SK-N-SH (cell line): ENCODE results near the gene ZNF358. TPM values are rescaled to one million over a fixed set of nuclear protein-coding genes. Genes with fewer than 3 reads are reported as not detected.

Experiments used
- CTCF ChIA-PET: fragments of 300-600, 350-600 bp; formaldehyde crosslinking; extraction: SDS; loops from one replicate; lab custom pipeline; 2021; lab: Yijun Ruan, JAX
- POLR2A ChIA-PET: fragments of 350-600 bp; sonication (Branson Sonifier 250); formaldehyde crosslinking; extraction: SDS; loops from one replicate; lab custom pipeline; 2020; ENCODE audit warnings: antibody characterized with exemption, inconsistent platforms; lab: Yijun Ruan, JAX
- DNase-seq: peaks from one replicate; pipeline ENCODE4 v3.0.0; 2012
- H2AFZ ChIP-seq: fragments of 200-600 bp; sonication (generic); 2 replicates; pipeline ENCODE4 v1.8.1; 2016; ENCODE audit warnings: antibody characterized with exemption, mild to moderate bottlenecking, low read depth
- H3F3A ChIP-seq: fragments of 200-600 bp; sonication (generic); replicated peaks from 2 replicates; pipeline ENCODE3; 2016; ENCODE audit warnings: antibody characterized with exemption, mild to moderate bottlenecking; ENCODE audit not compliant: insufficient read depth
- H3K27ac ChIP-seq, 2 experiments: fragments of 200-500 bp in 1 of 2; fragments of 200-600 bp in 1 of 2; sonication (Bioruptor generic) in 1 of 2; sonication (generic), shearing (Covaris generic) in 1 of 2; 2 replicates each; pipeline versions ENCODE4 v1.5.1 to v1.6.1; 2014 to 2016; ENCODE audit warnings: low read depth in 2 of 2, inconsistent platforms in 1 of 2, low read length in 1 of 2, mild to moderate bottlenecking in 1 of 2, mixed read lengths in 1 of 2
- H3K27me3 ChIP-seq: fragments of 200-600 bp; sonication (generic), shearing (Covaris generic); 2 replicates; pipeline ENCODE4 v1.6.1; 2016; ENCODE audit warnings: mixed run types; ENCODE audit not compliant: insufficient read depth
- H3K36me3 ChIP-seq, 2 experiments: fragments of 200-500 bp in 1 of 2; fragments of 200-600 bp in 1 of 2; sonication (Bioruptor generic) in 1 of 2; sonication (generic) in 1 of 2; replicated peaks in 1 of 2; 2 replicates each; pipeline versions ENCODE3 to v1.5.1; 2014 to 2016; ENCODE audit warnings: low read length in 1 of 2, mild to moderate bottlenecking in 1 of 2; ENCODE audit not compliant: insufficient read depth in 2 of 2, control insufficient read depth in 1 of 2
- H3K4me1 ChIP-seq, 2 experiments: fragments of 200-500 bp in 1 of 2; fragments of 200-600 bp in 1 of 2; sonication (Bioruptor generic) in 1 of 2; sonication (generic), shearing (Covaris generic) in 1 of 2; 2 replicates each; pipeline versions ENCODE4 v1.5.1 to v1.6.1; 2014 to 2016; ENCODE audit warnings: low read depth in 1 of 2, low read length in 1 of 2, mixed run types in 1 of 2; ENCODE audit not compliant: insufficient read depth in 2 of 2, control insufficient read depth in 1 of 2
- H3K4me2 ChIP-seq: fragments of 200-600 bp; sonication (generic), shearing (Covaris generic); 2 replicates; pipeline ENCODE4 v1.6.1; 2017; ENCODE audit warnings: mixed run types
- H3K4me3 ChIP-seq, 2 experiments: fragments of 200-500 bp in 1 of 2; fragments of 200-600 bp in 1 of 2; sonication (Bioruptor generic) in 1 of 2; sonication (generic), shearing (Covaris generic) in 1 of 2; 2 replicates each; pipeline versions ENCODE4 v1.5.1 to v1.8.1; 2014 to 2016; ENCODE audit warnings: low read depth in 2 of 2, inconsistent platforms in 1 of 2, low read length in 1 of 2, mild to moderate bottlenecking in 1 of 2, mixed read lengths in 1 of 2, moderate library complexity in 1 of 2
- H3K79me2 ChIP-seq: fragments of 200-600 bp; sonication (generic); 2 replicates; pipeline ENCODE4 v1.8.1; 2017; ENCODE audit warnings: mild to moderate bottlenecking; ENCODE audit not compliant: insufficient read depth
- H3K9ac ChIP-seq: fragments of 200-600 bp; sonication (generic); 2 replicates; pipeline ENCODE4 v1.6.1; 2017; ENCODE audit warnings: mixed run types
- H3K9me2 ChIP-seq: fragments of 200-600 bp; sonication (generic); 2 replicates; pipeline ENCODE4 v1.6.1; 2017; ENCODE audit warnings: mixed run types
- H3K9me3 ChIP-seq: fragments of 200-600 bp; sonication (generic); 2 replicates; pipeline ENCODE4 v1.6.1; 2017; ENCODE audit warnings: mixed run types, mild to moderate bottlenecking, moderate library complexity
- H4K20me1 ChIP-seq: fragments of 200-600 bp; sonication (generic); 2 replicates; pipeline ENCODE4 v1.6.1; 2017; ENCODE audit warnings: mild to moderate bottlenecking, mixed run types; ENCODE audit not compliant: insufficient read depth
- CHD2 ChIP-seq: fragments of 150-350 bp; IDR thresholded peaks from 2 replicates; pipeline ENCODE4 v1.6.1; 2018; ENCODE audit warnings: low read length; ENCODE audit not compliant: partially characterized antibody
- EZH2phosphoT487 ChIP-seq: fragments of 200-600 bp; sonication (generic); IDR thresholded peaks from 2 replicates; pipeline ENCODE4 v1.6.1; 2017; ENCODE audit warnings: low read depth, mixed run types, mild to moderate bottlenecking, antibody characterized with exemption, moderate library complexity, borderline replicate concordance
- FOSL2 ChIP-seq: IDR thresholded peaks from 2 replicates; pipeline ENCODE4 v1.4.0; 2012; ENCODE audit warnings: low read depth, mild to moderate bottlenecking, moderate library complexity, borderline replicate concordance
- FOXJ3 ChIP-seq: sonication (generic); formaldehyde crosslinking; IDR thresholded peaks from 2 replicates; pipeline ENCODE4 v1.5.1; 2020; ENCODE audit warnings: mild to moderate bottlenecking, missing genetic modification reagents
- FOXM1 ChIP-seq: IDR thresholded peaks from 2 replicates; pipeline ENCODE4 v1.4.0; 2012; ENCODE audit warnings: low read depth, mild to moderate bottlenecking
- GABPA ChIP-seq: IDR thresholded peaks from 2 replicates; pipeline ENCODE4 v1.4.0; 2012; ENCODE audit warnings: low read depth, mild to moderate bottlenecking
- GATA2 ChIP-seq: sonication (generic); formaldehyde crosslinking; IDR thresholded peaks from 2 replicates; pipeline ENCODE4 v1.5.0; 2020; ENCODE audit warnings: mild to moderate bottlenecking, missing genetic modification reagents
- IRF3 ChIP-seq: fragments of 150-350 bp; IDR thresholded peaks from 2 replicates; pipeline ENCODE4 v1.6.1; 2016; ENCODE audit warnings: mild to moderate bottlenecking, low read depth, low read length
- JUND ChIP-seq: IDR thresholded peaks from 2 replicates; pipeline ENCODE4 v1.4.0; 2012
- MAX ChIP-seq: IDR thresholded peaks from 2 replicates; pipeline ENCODE4 v1.4.0; 2012; ENCODE audit warnings: low read depth
- RAD21 ChIP-seq: IDR thresholded peaks from 2 replicates; pipeline ENCODE4 v1.6.1; 2012; ENCODE audit warnings: mild to moderate bottlenecking, low read length
- RCOR1 ChIP-seq: fragments of 150-350 bp; IDR thresholded peaks from 2 replicates; pipeline ENCODE4 v1.6.1; 2017; ENCODE audit warnings: antibody characterized with exemption, low read length
- RFX5 ChIP-seq: IDR thresholded peaks from 2 replicates; pipeline ENCODE4 v1.6.1; 2012; ENCODE audit warnings: mild to moderate bottlenecking, improper control_type of control experiment, low read length
- RXRA ChIP-seq: IDR thresholded peaks from 2 replicates; pipeline ENCODE4 v1.4.0; 2012; ENCODE audit warnings: low read depth, mild to moderate bottlenecking, borderline replicate concordance
- SMC3 ChIP-seq: IDR thresholded peaks from 2 replicates; pipeline ENCODE4 v1.6.1; 2012; ENCODE audit warnings: low read depth, low read length, improper control_type of control experiment
- TAF1 ChIP-seq: IDR thresholded peaks from 2 replicates; pipeline ENCODE4 v1.6.1; 2012; ENCODE audit warnings: low read depth, mild to moderate bottlenecking, low read length, moderate library complexity, borderline replicate concordance
- TEAD4 ChIP-seq: IDR thresholded peaks from 2 replicates; pipeline ENCODE4 v1.4.0; 2012; ENCODE audit warnings: mild to moderate bottlenecking, borderline replicate concordance; ENCODE audit not compliant: insufficient read depth
- WGBS: methylation state at CpG from one replicate; pipeline ENCODE4 v1.1.6; 2017; ENCODE audit warnings: low lambda C conversion rate; 5-methylcytosine and 5-hydroxymethylcytosine counted together
- polyA plus RNA-seq, 3 experiments: library from polyadenylated mRNA; depleted of rRNA; stranded (reverse); fragments of >200 nt; gene quantifications; 2 replicates each; pipeline ENCODE4 v1.2.3, GENCODE V29; 2012
- TF ChIP-seq, protein P1 (sequence below): fragments of 200-600 bp; sonication (generic); IDR thresholded peaks from 2 replicates; pipeline ENCODE4 v1.6.1; 2017; ENCODE audit warnings: antibody characterized with exemption, mild to moderate bottlenecking, moderate library complexity
- TF ChIP-seq, protein P2 (sequence below): IDR thresholded peaks from 2 replicates; pipeline ENCODE4; 2012
- TF ChIP-seq, protein P3 (sequence below): IDR thresholded peaks from 2 replicates; pipeline ENCODE4 v1.4.0; 2012; ENCODE audit warnings: low read depth, borderline replicate concordance

Gene ZNF358
- polyA plus RNA-seq, 1 of the 3 experiments (the other 2 are of a cell fraction) = 49.3 TPM

DNA sequence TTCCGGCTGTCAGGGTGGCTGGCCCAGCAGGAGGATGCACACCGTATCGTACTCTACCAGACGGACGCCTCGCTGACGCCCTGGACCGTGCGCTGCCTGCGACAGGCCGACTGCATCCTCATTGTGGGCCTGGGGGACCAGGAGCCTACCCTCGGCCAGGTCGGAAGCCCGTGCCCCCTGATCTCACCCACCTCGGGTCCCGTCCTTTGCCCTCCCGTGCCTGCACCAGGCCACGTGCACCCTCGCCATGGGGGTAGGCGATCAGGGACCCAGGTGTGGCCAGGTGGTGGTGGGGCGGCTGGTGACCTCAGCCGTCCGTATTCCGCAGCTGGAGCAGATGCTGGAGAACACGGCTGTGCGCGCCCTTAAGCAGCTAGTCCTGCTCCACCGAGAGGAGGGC lies 38.7 kb downstream of the ZNF358 start:
- CTCF ChIA-PET = interaction anchor here (1.2 to 2.7 kb wide), 3 partner anchors 14 to 126 kb away, joined by 3 to 19 read pairs (median 5); partner anchors contain the start of gene TRAPPC5

DNA sequence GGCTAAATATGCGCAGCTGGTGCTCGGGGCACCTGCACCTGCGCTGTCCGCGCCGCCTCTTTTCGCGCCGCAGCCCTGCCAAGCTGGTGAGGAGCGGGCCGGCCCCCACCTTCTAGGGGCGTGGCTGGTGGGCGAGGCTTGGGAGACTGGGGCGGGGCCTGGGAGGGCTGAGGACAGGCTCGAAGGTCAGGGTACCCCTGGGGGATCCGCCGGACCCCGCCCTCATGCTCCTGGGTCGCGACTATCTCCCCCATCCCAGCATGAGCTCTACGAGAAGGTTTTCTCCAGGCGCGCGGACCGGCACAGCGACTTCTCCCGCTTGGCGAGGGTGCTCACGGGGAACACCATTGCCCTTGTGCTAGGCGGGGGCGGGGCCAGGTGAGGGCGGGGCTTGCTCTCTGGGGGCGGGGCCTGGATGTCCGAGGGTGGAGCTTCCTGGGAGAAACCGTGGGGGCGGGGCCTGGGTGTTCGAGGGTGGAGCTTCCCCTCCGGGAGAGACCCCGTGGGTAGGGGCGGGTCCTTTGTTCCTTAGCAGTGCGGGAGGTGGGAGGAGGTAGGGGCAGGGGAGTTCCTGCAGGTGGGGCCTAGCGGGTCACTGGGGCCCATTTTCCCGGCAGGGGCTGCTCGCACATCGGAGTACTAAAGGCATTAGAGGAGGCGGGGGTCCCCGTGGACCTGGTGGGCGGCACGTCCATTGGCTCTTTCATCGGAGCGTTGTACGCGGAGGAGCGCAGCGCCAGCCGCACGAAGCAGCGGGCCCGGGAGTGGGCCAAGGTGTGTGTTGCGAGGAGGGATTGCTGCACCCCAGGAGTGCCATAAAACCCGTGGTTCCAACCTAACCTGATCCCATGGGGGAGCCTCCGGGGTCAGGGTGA lies 39.3 kb downstream of the ZNF358 start:
- POLR2A ChIA-PET = no interaction called here
- WGBS = 96% methylated on average over 35 of the region's 62 CpGs
- H3K36me3 ChIP-seq = peaks cover 35 to 41% of the 10 kb centered on the region in 2 experiments
- no peak for TF ChIP-seq MAX
- TF ChIP-seq, protein P1, sequence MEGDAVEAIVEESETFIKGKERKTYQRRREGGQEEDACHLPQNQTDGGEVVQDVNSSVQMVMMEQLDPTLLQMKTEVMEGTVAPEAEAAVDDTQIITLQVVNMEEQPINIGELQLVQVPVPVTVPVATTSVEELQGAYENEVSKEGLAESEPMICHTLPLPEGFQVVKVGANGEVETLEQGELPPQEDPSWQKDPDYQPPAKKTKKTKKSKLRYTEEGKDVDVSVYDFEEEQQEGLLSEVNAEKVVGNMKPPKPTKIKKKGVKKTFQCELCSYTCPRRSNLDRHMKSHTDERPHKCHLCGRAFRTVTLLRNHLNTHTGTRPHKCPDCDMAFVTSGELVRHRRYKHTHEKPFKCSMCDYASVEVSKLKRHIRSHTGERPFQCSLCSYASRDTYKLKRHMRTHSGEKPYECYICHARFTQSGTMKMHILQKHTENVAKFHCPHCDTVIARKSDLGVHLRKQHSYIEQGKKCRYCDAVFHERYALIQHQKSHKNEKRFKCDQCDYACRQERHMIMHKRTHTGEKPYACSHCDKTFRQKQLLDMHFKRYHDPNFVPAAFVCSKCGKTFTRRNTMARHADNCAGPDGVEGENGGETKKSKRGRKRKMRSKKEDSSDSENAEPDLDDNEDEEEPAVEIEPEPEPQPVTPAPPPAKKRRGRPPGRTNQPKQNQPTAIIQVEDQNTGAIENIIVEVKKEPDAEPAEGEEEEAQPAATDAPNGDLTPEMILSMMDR = no peak
- no peak for TF ChIP-seq TEAD4
- no peak for TF ChIP-seq RXRA
- TF ChIP-seq FOXM1 = no peak
- no peak for TF ChIP-seq FOSL2
- TF ChIP-seq IRF3 = no peak
- TF ChIP-seq, protein P2, sequence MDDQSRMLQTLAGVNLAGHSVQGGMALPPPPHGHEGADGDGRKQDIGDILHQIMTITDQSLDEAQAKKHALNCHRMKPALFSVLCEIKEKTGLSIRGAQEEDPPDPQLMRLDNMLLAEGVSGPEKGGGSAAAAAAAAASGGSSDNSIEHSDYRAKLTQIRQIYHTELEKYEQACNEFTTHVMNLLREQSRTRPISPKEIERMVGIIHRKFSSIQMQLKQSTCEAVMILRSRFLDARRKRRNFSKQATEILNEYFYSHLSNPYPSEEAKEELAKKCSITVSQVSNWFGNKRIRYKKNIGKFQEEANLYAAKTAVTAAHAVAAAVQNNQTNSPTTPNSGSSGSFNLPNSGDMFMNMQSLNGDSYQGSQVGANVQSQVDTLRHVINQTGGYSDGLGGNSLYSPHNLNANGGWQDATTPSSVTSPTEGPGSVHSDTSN = no peak
- no peak for TF ChIP-seq GABPA
- TF ChIP-seq TAF1 = no peak
- no peak for TF ChIP-seq GATA2 (CRISPR knock-in tag)

More for the DNA sequence above, 38.7 kb downstream of the ZNF358 start:
- TF ChIP-seq FOXM1 = no peak
- TF ChIP-seq, protein P3, sequence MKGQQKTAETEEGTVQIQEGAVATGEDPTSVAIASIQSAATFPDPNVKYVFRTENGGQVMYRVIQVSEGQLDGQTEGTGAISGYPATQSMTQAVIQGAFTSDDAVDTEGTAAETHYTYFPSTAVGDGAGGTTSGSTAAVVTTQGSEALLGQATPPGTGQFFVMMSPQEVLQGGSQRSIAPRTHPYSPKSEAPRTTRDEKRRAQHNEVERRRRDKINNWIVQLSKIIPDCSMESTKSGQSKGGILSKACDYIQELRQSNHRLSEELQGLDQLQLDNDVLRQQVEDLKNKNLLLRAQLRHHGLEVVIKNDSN = no peak
- no peak for TF ChIP-seq GATA2 (CRISPR knock-in tag)
- TF ChIP-seq TEAD4 = no peak
- TF ChIP-seq SMC3 = no peak
- no peak for TF ChIP-seq JUND
- no peak for TF ChIP-seq CHD2
- no peak for TF ChIP-seq TAF1
- TF ChIP-seq RFX5 = no peak
- no peak for TF ChIP-seq GABPA
- TF ChIP-seq RAD21 = no peak
- no peak for TF ChIP-seq RCOR1
- no peak for TF ChIP-seq EZH2phosphoT487
- TF ChIP-seq FOXJ3 (CRISPR knock-in tag) = no peak
- Histone ChIP-seq H3K9me3 (no peaks in the 10 kb centered on the region), H3K27ac (no peak overlapping the region), H3K79me2 (no peaks in the 10 kb centered on the region), H3K9me2 (no peaks in the 10 kb centered on the region), H3K27me3 (no peaks in the 10 kb centered on the region), H3K36me3 (peaks cover 34 to 43% of the 10 kb centered on the region in 2 experiments), H3K4me3 (no peak overlapping the region), H3K4me1 (no peaks in the 10 kb centered on the region; a peak in 1 of 4 replicates), H4K20me1 (no peaks in the 10 kb centered on the region), H3K9ac (no peak overlapping the region), H3F3A (no peaks in the 10 kb centered on the region), H2AFZ (no peak overlapping the region), H3K4me2 (no peak overlapping the region)
- 94% methylated on average over 16 of the region's 28 CpGs for WGBS
- DNase-seq = no peak
- POLR2A ChIA-PET = no interaction called here

More for the DNA sequence above, 39.3 kb downstream of the ZNF358 start:
- no peak overlapping the region for H3K27ac ChIP-seq
- CTCF ChIA-PET = interaction anchor here (1.2 to 2.7 kb wide), 3 partner anchors 13 to 126 kb away, joined by 3 to 19 read pairs (median 5); partner anchors contain the start of gene TRAPPC5
- no peak overlapping the region for H3K9ac ChIP-seq
- no peak overlapping the region for H2AFZ ChIP-seq
- H4K20me1 ChIP-seq = no peaks in the 10 kb centered on the region
- no peak overlapping the region for H3K4me3 ChIP-seq
- no peak overlapping the region for H3K4me2 ChIP-seq
- no peaks in the 10 kb centered on the region for H3K9me2 ChIP-seq
- H3K9me3 ChIP-seq = no peaks in the 10 kb centered on the region
- DNase-seq = peak; percentile 91
- no peaks in the 10 kb centered on the region for H3F3A ChIP-seq
- no peaks in the 10 kb centered on the region for H3K79me2 ChIP-seq
- H3K4me1 ChIP-seq = no peaks in the 10 kb centered on the region; a peak in 1 of 4 replicates
- no peaks in the 10 kb centered on the region for H3K27me3 ChIP-seq
